Stimulated activated CD8-positive, alpha-beta memory T cell treated with anti-CD3 and anti-CD28 coated beads, Interleukin-15, amount 100 ng/mL, for 1 hour (primary cell): ENCODE results near the gene LDLRAD3.

Source experiments
- DNase-seq: peaks from one replicate; pipeline ENCODE4 v3.0.0-alpha.2; 2020; ENCODE audit warnings: low read depth

LDLRAD3 gene

GRCh38 chr11:36135076-36135475 is 191.2 kb downstream of the LDLRAD3 start:
- DNase-seq, result no peak

GRCh38 chr11:36139767-36140166 is 195.9 kb downstream of the LDLRAD3 start:
- no peak for DNase-seq

GRCh38 chr11:36141196-36141953 is 197.5 kb downstream of the LDLRAD3 start:
- no peak for DNase-seq

- no peak for DNase-seq
These were observed 198.1 kb downstream of the LDLRAD3 start for GRCh38 chr11:36141956-36142355.

- DNase-seq, result no peak
These were observed 198.6 kb downstream of the LDLRAD3 start for GRCh38 chr11:36142439-36142838.

- no peak for DNase-seq
These were observed 199.0 kb downstream of the LDLRAD3 start for GRCh38 chr11:36142879-36143278.

- no peak for DNase-seq
These were observed 202.6 kb downstream of the LDLRAD3 start for GRCh38 chr11:36146437-36146836.

- no peak for DNase-seq
These were observed 203.6 kb downstream of the LDLRAD3 start for GRCh38 chr11:36147491-36147890.

GRCh38 chr11:36148701-36149100 is 204.8 kb downstream of the LDLRAD3 start:
- DNase-seq, result no peak

- no peak for DNase-seq
These were observed 205.8 kb downstream of the LDLRAD3 start for GRCh38 chr11:36149538-36150242.

- DNase-seq, result no peak
These were observed 207.1 kb downstream of the LDLRAD3 start for GRCh38 chr11:36150986-36151385.

- DNase-seq, result no peak
These were observed 208.2 kb downstream of the LDLRAD3 start for GRCh38 chr11:36151933-36152580.

GRCh38 chr11:36153551-36153950 is 209.7 kb downstream of the LDLRAD3 start:
- DNase-seq, result no peak

GRCh38 chr11:36155124-36155561 is 211.3 kb downstream of the LDLRAD3 start:
- no peak for DNase-seq

GRCh38 chr11:36155770-36156160 is 211.9 kb downstream of the LDLRAD3 start:
- DNase-seq, result no peak

- no peak for DNase-seq
These were observed 212.4 kb downstream of the LDLRAD3 start for GRCh38 chr11:36156161-36156816.

GRCh38 chr11:36156817-36157519 is 213.1 kb downstream of the LDLRAD3 start:
- no peak for DNase-seq

GRCh38 chr11:36160091-36160490 is 216.2 kb downstream of the LDLRAD3 start:
- no peak for DNase-seq

- DNase-seq, result no peak
These were observed 217.7 kb downstream of the LDLRAD3 start for GRCh38 chr11:36161572-36161971.

GRCh38 chr11:36162006-36162882 is 218.4 kb downstream of the LDLRAD3 start:
- DNase-seq, result no peak
